ENCODE data around the gene KIF5A. TPM values are rescaled to one million over a fixed set of nuclear protein-coding genes. Genes with fewer than 3 reads are reported as not detected.

Gene KIF5A
- total and polyA plus RNA-seq, 2 of the 13 experiments (the other 11 are each of a cell fraction or from before 2014, with no cell fraction given) = 1.6 to 11.9 TPM

GRCh38 chr12:57620936-57621496, 71.2 kb downstream of the KIF5A start (continued):
- peak; percentile 88 for TF ChIP-seq ZNF687 (CRISPR knock-in tag; IDR thresholded peaks at IDR 0.05)
- TF ChIP-seq ZNF609 (CRISPR knock-in tag; IDR thresholded peaks at IDR 0.05; ENCODE audit: borderline replicate concordance) = no peak
- no peak for TF ChIP-seq TFDP1 (CRISPR knock-in tag; IDR thresholded peaks at IDR 0.05; ENCODE audit: borderline replicate concordance)
- no peak for TF ChIP-seq ZNF710 (CRISPR knock-in tag; IDR thresholded peaks at IDR 0.05; ENCODE audit: borderline replicate concordance)
- 0 out of 2 replicates have a peak, but pooled peaks have one; percentile 5 for TF ChIP-seq THRA (CRISPR knock-in tag; IDR thresholded peaks at IDR 0.05; ENCODE audit: borderline replicate concordance)
- TF ChIP-seq ERF (CRISPR knock-in tag; IDR thresholded peaks at IDR 0.05) = no peak
- TF ChIP-seq MNT (IDR thresholded peaks at IDR 0.05) = no peak
- TF ChIP-seq ZNF468 (CRISPR knock-in tag; IDR thresholded peaks at IDR 0.05) = no peak
- TF ChIP-seq ZBTB26 (CRISPR knock-in tag; IDR thresholded peaks at IDR 0.05; ENCODE audit: borderline replicate concordance) = 0 out of 2 replicates have a peak, but pooled peaks have one; percentile 4
- no peak for TF ChIP-seq MBD4 (IDR thresholded peaks at IDR 0.05; ENCODE audit: borderline replicate concordance, low read length)
